CD4-positive, alpha-beta T cell treated with Interleukin-4 for 1 hour (primary cell): ENCODE data around the gene RAP1GAP2.
"Not testable (repeated sequence)": the region's sequence is repeated elsewhere in the genome, so short reads cannot be mapped to it uniquely, and the experiment has no call there.

Experiments
- DNase-seq, 2 donors: peaks; one replicate each; pipeline ENCODE4 v3.0.0-alpha.2; 2020 to 2022

The RAP1GAP2 gene

DNA sequence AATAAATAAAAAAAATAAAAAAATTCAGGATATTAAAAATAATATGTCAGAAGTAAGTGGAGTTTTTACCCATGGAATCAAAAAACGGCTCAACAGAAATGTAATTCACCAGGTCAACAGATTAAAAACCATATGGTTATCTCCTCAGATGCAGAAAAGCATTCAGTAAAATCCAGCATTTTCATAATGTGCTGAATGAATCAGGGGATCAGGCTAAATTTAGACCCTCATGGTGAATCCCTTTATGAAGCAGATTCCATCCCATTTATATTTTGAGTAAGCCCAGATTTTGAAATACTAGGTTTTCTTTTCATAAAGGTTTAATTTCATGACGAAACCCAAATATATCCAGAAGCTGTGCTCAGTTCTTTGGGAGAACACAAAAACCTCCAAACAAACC lies 182.8 kb downstream of the RAP1GAP2 start:
- no peak for DNase-seq

DNA sequence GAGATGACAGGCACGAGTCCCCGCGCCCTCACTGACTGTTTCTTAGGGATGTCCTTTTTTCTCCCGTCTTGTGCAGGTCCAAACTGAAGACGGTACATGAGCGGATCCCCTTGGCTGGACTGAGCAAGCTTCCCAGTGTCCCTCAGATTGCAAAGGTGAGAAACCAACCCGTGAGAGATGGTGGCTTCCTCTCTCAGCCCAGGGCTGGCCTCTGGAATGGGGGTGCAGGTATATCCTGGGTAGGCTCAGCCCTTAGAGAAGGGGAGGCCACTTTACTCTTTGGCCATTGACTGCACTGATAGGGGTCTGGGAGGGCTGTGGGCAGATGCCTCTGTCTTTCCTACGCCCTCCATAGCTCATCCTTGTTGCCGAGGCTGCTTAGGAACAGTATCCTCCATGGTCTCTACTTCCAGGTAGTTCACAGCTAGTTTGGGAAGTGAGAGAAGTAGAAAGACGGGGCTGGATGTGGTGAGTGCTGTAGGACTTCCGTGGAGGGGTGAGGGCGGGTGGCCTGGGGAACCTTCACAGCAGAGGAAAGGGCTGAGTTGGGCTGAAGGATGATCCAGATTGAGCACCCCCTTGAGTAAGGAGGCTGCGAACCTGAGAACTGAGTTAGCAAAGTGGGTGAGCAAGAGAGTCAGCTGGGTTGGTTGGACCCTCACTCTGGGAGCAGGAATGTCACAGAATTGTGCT lies 184.1 kb downstream of the RAP1GAP2 start:
- no peak for DNase-seq

GRCh38 chr17:2980904-2981246 lies 184.6 kb downstream of the RAP1GAP2 start:
- DNase-seq, result no peak

DNA sequence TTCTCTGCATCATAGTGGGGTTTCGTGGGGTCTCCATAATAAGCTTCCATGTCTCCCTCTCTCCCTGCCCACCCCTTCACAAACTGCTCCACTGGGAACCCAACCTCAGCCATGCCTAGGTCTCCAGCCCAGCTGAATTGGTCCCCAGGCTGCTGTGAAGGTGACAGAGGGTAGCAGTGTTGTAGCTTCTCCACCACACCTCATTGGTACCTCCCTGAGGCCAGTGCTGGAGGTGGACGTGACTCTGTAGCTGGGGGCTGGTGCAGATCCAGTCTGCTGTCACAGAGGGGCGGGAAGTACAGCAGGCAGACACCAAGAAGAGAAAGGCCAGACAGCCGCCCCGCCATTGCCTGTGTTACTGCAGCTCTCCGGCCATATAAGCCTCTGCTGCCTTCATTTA lies 185.1 kb downstream of the RAP1GAP2 start:
- DNase-seq, result no peak

DNA sequence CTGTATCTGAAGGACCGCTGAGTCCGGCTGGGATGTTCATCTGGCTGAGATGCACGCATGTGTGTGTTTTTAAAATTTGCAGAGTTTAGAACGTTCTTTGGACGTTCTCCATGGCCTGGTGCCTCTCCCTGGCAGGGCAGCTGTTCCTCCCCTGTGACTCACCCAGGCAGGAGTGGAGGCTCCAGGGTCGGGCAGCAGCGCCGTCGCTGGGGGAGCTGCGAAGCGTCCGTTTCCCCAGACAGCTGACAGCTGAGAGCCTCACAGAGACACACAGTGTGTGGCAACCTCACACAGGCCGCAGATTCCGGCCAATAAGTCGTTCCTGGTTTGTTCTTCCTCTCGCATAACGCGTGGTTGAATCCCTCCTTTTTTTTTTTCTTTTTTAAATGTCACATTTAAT lies 186.6 kb downstream of the RAP1GAP2 start:
- no peak for DNase-seq

GRCh38 chr17:2983255-2983654 lies 187.0 kb downstream of the RAP1GAP2 start:
- DNase-seq, result no peak

- no peak for DNase-seq
Measured at GRCh38 chr17:2985318-2985717, 189.1 kb downstream of the RAP1GAP2 start.

DNA sequence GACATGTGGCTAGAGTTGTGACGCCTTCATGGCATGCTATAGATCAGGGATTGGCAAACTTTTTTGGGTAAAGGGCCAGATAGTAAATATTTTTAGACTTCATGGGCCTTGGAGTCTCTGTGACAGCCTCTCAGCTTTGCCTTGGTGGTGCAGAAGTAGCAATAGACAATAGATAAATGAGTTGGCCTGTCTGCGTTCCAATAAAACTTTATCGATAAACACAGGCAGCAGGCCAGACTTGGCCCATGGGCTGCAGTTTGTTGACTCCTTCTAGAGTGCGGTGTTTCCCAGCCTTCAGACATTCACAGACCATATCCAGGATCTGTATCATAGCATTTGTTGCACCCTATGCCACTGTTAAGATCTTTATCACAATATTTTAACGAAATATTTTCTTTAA lies 190.7 kb downstream of the RAP1GAP2 start:
- no peak for DNase-seq

DNA sequence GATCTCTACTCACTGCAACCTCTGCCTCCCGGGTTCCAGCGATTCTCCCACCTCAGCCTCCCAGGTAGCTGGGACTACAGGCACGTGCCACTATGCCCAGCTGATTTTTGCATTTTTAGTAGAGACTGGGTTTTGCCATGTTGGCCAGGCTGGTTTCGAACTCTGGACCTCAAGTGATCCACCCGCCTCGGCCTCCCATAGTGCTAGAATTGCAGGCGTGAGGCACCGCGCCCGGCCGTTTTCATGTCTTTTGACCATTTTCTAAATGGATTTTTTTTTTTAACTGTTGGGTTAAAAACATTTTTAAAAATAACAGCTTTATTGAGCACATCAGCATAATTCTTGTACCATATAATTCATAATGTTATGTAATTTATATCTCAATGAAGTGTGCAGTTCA lies 193.2 kb downstream of the RAP1GAP2 start:
- DNase-seq, result not testable (repeated sequence)

- DNase-seq, result no peak
Measured at GRCh38 chr17:2989855-2990254, 193.6 kb downstream of the RAP1GAP2 start.

GRCh38 chr17:2990396-2990795 lies 194.2 kb downstream of the RAP1GAP2 start:
- DNase-seq, result peak in 1 of 2 donors; percentile 55

- not testable (repeated sequence) for DNase-seq
Measured at GRCh38 chr17:2991396-2992180, 195.3 kb downstream of the RAP1GAP2 start.

DNA sequence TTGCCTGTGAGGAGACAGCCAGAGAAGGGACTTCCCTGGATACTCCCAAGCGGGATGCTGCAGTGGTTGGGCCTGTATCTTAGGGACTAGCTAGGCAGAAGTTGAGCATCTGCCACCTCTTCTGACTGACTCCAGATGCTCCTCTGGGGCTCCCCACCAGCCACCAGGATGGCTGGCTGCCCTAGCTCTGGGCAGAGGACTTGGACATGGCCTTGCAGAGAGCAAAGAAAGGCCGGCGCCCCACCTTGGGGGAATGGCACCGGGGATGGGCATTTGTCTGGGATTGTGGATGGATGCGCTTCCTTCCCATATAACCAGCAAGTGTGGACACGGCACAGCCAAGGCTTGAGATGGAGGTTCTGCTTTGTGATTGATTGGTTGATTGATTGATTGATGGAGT lies 198.2 kb downstream of the RAP1GAP2 start:
- no peak for DNase-seq

- no peak for DNase-seq
Measured at GRCh38 chr17:2995377-2995776, 199.1 kb downstream of the RAP1GAP2 start.

DNA sequence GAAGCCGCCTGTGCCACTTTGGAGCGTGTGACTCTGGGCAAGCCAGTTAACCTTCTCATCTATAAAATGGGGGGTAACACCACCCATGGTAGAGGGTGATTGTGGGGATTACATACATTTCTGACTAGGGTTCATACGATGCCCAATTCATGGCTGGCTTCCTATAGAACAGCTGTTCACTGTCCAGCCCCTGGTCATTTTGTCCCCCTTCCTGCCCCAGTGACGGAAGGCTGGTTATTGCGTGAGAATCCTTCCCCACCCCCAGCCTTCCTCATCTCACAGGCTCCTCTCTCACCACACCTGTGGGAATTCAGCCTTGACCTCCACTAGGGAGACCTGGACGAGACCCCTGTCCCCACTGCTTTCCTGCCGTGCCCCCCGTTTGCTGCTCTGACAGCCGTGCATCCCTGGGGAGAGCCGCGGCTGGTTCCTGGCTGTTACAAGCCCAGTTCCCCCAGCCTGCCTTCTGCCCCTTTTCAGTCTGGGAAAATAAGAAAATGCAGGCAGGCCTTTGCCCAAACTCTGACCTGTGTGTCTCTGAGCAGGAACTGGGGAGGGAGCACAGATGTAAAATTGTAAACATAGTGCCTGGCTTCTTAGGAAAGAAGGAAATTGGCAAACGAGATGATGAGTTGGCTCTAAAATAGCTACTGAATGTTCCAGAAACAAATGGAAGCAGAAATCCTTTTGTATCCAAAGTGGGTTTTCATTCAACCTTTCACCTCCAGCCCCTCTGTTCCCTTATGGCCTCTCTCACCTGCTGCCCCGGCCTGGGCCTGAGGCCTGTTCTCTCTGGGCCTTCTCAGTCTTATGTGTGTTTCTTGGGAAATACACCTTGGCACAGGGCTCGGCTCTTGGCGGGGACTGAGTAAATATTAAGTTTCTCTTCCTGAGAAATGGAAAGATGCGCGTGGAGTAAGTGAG lies 199.9 kb downstream of the RAP1GAP2 start:
- DNase-seq, result no peak

- DNase-seq, result no peak
Measured at GRCh38 chr17:2996810-2997670, 200.8 kb downstream of the RAP1GAP2 start.

DNA sequence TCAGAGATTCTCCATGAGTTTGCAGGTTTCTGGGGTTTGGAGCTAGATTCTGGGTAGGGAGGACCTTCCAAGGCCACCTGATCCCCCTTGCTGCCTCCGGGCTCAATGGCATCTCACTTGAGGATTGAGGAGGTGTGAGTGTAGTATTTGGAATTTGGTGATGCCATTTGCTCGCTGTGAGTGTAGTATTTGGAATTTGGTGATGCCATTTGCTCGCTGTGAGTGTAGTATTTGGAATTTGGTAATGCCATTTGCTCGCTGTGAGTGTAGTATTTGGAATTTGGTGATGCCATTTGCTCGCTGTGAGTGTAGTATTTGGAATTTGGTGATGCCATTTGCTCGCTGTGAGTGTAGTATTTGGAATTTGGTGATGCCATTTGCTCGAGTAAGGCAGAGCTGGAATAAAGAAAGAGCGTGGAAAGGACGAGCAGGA lies 202.2 kb downstream of the RAP1GAP2 start:
- DNase-seq, result not testable (repeated sequence)

DNA sequence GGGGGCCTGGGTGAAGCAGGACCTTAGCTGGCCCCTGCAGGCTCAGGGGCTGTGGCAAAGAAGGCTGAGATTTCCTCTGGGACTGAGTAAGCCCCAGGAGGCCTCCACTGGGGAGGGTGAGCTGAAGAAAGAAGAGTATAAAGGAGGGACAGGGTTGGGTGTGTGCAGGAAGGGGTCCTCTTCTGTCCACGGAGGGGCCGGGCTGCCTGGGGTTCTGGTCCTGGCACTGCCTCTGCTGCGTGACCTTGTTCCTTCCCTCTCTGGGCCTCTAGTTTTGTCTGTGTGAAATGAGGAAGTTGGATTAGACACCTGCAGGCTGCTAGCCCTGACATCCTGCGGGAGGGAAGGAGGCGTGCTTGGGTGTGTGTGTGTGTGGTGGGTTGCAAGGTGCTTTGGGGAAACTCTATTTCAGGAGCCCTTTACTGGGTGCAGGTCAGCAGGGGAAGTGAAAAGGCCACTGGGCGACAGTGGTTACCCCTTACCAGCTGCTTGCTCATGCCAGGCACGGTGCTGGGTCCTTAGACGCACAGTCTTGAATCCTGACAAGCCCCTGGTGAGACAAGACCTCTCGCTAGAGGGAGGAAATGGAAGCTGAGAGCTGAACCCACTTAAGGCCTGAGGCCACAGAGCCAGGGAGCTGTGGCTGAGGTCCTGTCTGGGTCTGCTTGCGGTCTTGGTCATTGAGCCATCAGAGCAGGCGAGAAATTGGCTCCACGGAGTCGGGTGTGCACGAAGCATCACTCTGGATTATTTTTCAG lies 206.5 kb downstream of the RAP1GAP2 start:
- peak in 1 of 2 donors; percentile 68 for DNase-seq

GRCh38 chr17:3003296-3004149 lies 207.3 kb downstream of the RAP1GAP2 start:
- peak in 1 of 2 donors; percentile 64 for DNase-seq

- DNase-seq, result peak; percentile 48 to 85
Measured at GRCh38 chr17:3004150-3004801, 208.0 kb downstream of the RAP1GAP2 start.
